Measurements from ENCODE around the gene FLAD1. TPM values are rescaled to one million over a fixed set of nuclear protein-coding genes. Genes with fewer than 3 reads are reported as not detected.

Gene FLAD1
- total RNA-seq, 4 donors from 2014 or later: 12.8 to 23.5 (median 20.7) TPM

GRCh38 chr1:155022927-155023236 lies 39.7 kb downstream of the FLAD1 start:
- Histone ChIP-seq H3K27ac (no peak overlapping the region), H3K4me3 (no peak overlapping the region), H3K27me3 (no peaks in the 10 kb centered on the region), H3K36me3 (no peaks in the 10 kb centered on the region), H3K9me3 (no peaks in the 10 kb centered on the region), H3K4me1 (peaks cover 0 to 13% (median 4%) of the 10 kb centered on the region in 3 donors)
- ATAC-seq: no peak
- TF ChIP-seq POLR2A (IDR thresholded peaks at IDR 0.05) (no peak), EP300 (IDR thresholded peaks at IDR 0.05) (no peak), CTCF (IDR thresholded peaks at IDR 0.05) (no peak), POLR2AphosphoS5 (IDR thresholded peaks at IDR 0.05) (no peak)
- 60% methylated on average over 1 of the region's 4 CpGs; no CpG with 5 or more reads in 1 of the 2 donors for WGBS, 2 donors (ENCODE audit: low coverage in 1 of 2)

GRCh38 chr1:155023627-155024026 lies 40.5 kb downstream of the FLAD1 start:
- H3K27ac ChIP-seq: no peak overlapping the region
- H3K9me3 ChIP-seq: no peaks in the 10 kb centered on the region
- H3K4me3 ChIP-seq: no peak overlapping the region
- no peak for ATAC-seq
- 60 to 85% methylated on average over 4 of the region's 5 CpGs for WGBS, 2 donors (ENCODE audit: low coverage in 1 of 2)
- H3K4me1 ChIP-seq: peaks cover 0 to 5% (median 0%) of the 10 kb centered on the region in 3 donors
- no peak for TF ChIP-seq CTCF (IDR thresholded peaks at IDR 0.05)
- no peak for TF ChIP-seq POLR2AphosphoS5 (IDR thresholded peaks at IDR 0.05)
- TF ChIP-seq EP300 (IDR thresholded peaks at IDR 0.05): no peak
- no peak for TF ChIP-seq POLR2A (IDR thresholded peaks at IDR 0.05)
- H3K27me3 ChIP-seq: no peaks in the 10 kb centered on the region
- no peaks in the 10 kb centered on the region for H3K36me3 ChIP-seq

GRCh38 chr1:155024315-155024714 lies 41.2 kb downstream of the FLAD1 start:
- 65 to 93% methylated on average over 2 to 5 of the region's 9 CpGs for WGBS, 2 donors (ENCODE audit: low coverage in 1 of 2)
- no peaks in the 10 kb centered on the region for H3K36me3 ChIP-seq
- TF ChIP-seq POLR2A (IDR thresholded peaks at IDR 0.05) (no peak), CTCF (IDR thresholded peaks at IDR 0.05) (no peak), EP300 (IDR thresholded peaks at IDR 0.05) (no peak), POLR2AphosphoS5 (IDR thresholded peaks at IDR 0.05) (no peak)
- no peaks in the 10 kb centered on the region for H3K9me3 ChIP-seq
- no peaks in the 10 kb centered on the region for H3K27me3 ChIP-seq
- no peak overlapping the region for H3K27ac ChIP-seq
- ATAC-seq: no peak
- no peaks in the 10 kb centered on the region for H3K4me1 ChIP-seq
- no peak overlapping the region for H3K4me3 ChIP-seq

- no peak for ATAC-seq
- no peaks in the 10 kb centered on the region for H3K9me3 ChIP-seq
- no peaks in the 10 kb centered on the region for H3K4me1 ChIP-seq
- TF ChIP-seq POLR2A (IDR thresholded peaks at IDR 0.05): no peak
- TF ChIP-seq CTCF (IDR thresholded peaks at IDR 0.05): no peak
- no peak for TF ChIP-seq POLR2AphosphoS5 (IDR thresholded peaks at IDR 0.05)
- TF ChIP-seq EP300 (IDR thresholded peaks at IDR 0.05): no peak
- H3K36me3 ChIP-seq: no peaks in the 10 kb centered on the region
- no peaks in the 10 kb centered on the region for H3K27me3 ChIP-seq
- WGBS, 2 donors (ENCODE audit: low coverage in 1 of 2): 20% methylated on average over 1 of the region's 9 CpGs; no CpG with 5 or more reads in 1 of the 2 donors
- no peak overlapping the region for H3K4me3 ChIP-seq
- no peak overlapping the region for H3K27ac ChIP-seq
These were observed 43.0 kb downstream of the FLAD1 start for GRCh38 chr1:155026154-155026553.

- no peaks in the 10 kb centered on the region for H3K36me3 ChIP-seq
- TF ChIP-seq POLR2A (IDR thresholded peaks at IDR 0.05): no peak
- TF ChIP-seq CTCF (IDR thresholded peaks at IDR 0.05): no peak
- TF ChIP-seq POLR2AphosphoS5 (IDR thresholded peaks at IDR 0.05): no peak
- no peak for TF ChIP-seq EP300 (IDR thresholded peaks at IDR 0.05)
- no peaks in the 10 kb centered on the region for H3K27me3 ChIP-seq
- WGBS, 2 donors (ENCODE audit: low coverage in 1 of 2): 100% methylated on average over 1 of the region's 6 CpGs; no CpG with 5 or more reads in 1 of the 2 donors
- H3K9me3 ChIP-seq: no peaks in the 10 kb centered on the region
- no peak for ATAC-seq
- no peaks in the 10 kb centered on the region for H3K4me1 ChIP-seq
- no peak overlapping the region for H3K27ac ChIP-seq
- H3K4me3 ChIP-seq: no peak overlapping the region
These were observed 43.4 kb downstream of the FLAD1 start for GRCh38 chr1:155026588-155026987.

Data from gastroesophageal sphincter (tissue), 4 donors.